ENCODE data around the gene RUNDC1.

RUNDC1 gene

GRCh38 chr17:43042025-43042628 is 61.8 kb downstream of the RUNDC1 start:
- no peak for DNase-seq (ENCODE audit: low read depth in 2 of 2)
